ENCODE measurements around the gene C16orf96.

GRCh38 chr16:4510131-4510530, 46.0 kb upstream of the C16orf96 start:
- TF ChIP-seq CTCF (IDR thresholded peaks at IDR 0.05) (no peak), MAX (CRISPR knock-in tag; IDR thresholded peaks at IDR 0.05) (no peak), ZNF416 (CRISPR knock-in tag; IDR thresholded peaks at IDR 0.05) (no peak)

Measured in WTC11 (cell line).